CD4-positive, CD25-positive, alpha-beta regulatory T cell (primary cell): ENCODE data around the gene NOL9. TPM values are rescaled to one million over a fixed set of nuclear protein-coding genes. Genes with fewer than 3 reads are reported as not detected.
A peak's percentile ranks its signal among the peaks of the same experiment; 100 is the strongest.

Source experiments
- ATAC-seq, 2 donors: fragments of 150-1000 bp; cut with Tn5 transposase; one replicate each; pipeline ENCODE4 v1.10.0; 2021; ENCODE audit warnings: low read depth in 2 of 2, moderate number of reproducible peaks in 2 of 2, moderate library complexity in 1 of 2
- DNase-seq, 3 donors: peaks; one replicate each; pipeline versions ENCODE4 v3.0.0 to v3.0.0-alpha.2; 2012 to 2022; ENCODE audit warnings: mixed read lengths in 1 of 3
- H3K27ac ChIP-seq: one replicate; pipeline ENCODE4 v1.7.0; 2013; ENCODE audit warnings: mild to moderate bottlenecking, low read length; ENCODE audit not compliant: insufficient read depth, poor library complexity, severe bottlenecking
- H3K27me3 ChIP-seq: one replicate; pipeline ENCODE4 v1.7.0; 2013; ENCODE audit warnings: low read length; ENCODE audit not compliant: control insufficient read depth, insufficient read depth
- H3K36me3 ChIP-seq: one replicate; pipeline ENCODE4 v1.7.0; 2013; ENCODE audit warnings: mild to moderate bottlenecking, low read length, moderate library complexity; ENCODE audit not compliant: control insufficient read depth, insufficient read depth
- H3K4me1 ChIP-seq: 2 replicates; pipeline ENCODE4 v1.7.0; 2013; ENCODE audit warnings: mild to moderate bottlenecking, low read length; ENCODE audit not compliant: insufficient read depth, control insufficient read depth, poor library complexity, severe bottlenecking
- H3K4me3 ChIP-seq: one replicate; pipeline ENCODE4 v1.7.0; 2013; ENCODE audit warnings: low read depth, mild to moderate bottlenecking, low read length, moderate library complexity
- H3K9me3 ChIP-seq, 2 experiments: 1 replicate in 1 of 2; 2 replicates in 1 of 2; pipeline ENCODE4 v1.7.0; 2013; ENCODE audit warnings: low read length in 2 of 2, mild to moderate bottlenecking in 1 of 2, moderate library complexity in 1 of 2; ENCODE audit not compliant: control insufficient read depth in 2 of 2
- H3K27ac Mint-ChIP-seq, 3 donors: one replicate each; pipeline ENCODE4 v1.8.0; 2020 to 2022; ENCODE audit warnings: mild to moderate bottlenecking in 3 of 3, mixed read lengths in 3 of 3, moderate library complexity in 2 of 3
- H3K27me3 Mint-ChIP-seq: one replicate; pipeline ENCODE4 v1.8.0; 2022; ENCODE audit warnings: mild to moderate bottlenecking, mixed read lengths
- H3K36me3 Mint-ChIP-seq: one replicate; pipeline ENCODE4 v1.8.0; 2020; ENCODE audit warnings: mixed read lengths
- H3K4me1 Mint-ChIP-seq, 4 donors: one replicate each; pipeline ENCODE4 v1.8.0; 2020 to 2022; ENCODE audit warnings: mixed read lengths in 4 of 4, mild to moderate bottlenecking in 1 of 4
- H3K4me3 Mint-ChIP-seq, 4 donors: one replicate each; pipeline ENCODE4 v1.8.0; 2020 to 2022; ENCODE audit warnings: mild to moderate bottlenecking in 4 of 4, mixed read lengths in 4 of 4, moderate library complexity in 3 of 4
- H3K9me3 Mint-ChIP-seq, 7 donors: one replicate each; pipeline ENCODE4 v1.8.0; 2020 to 2022; ENCODE audit warnings: mixed read lengths in 7 of 7, mild to moderate bottlenecking in 3 of 7, moderate library complexity in 2 of 7
- polyA plus RNA-seq, 4 donors: library from polyadenylated mRNA; unstranded; fragments of 300-500 nt; fragmentation: Illumina TruSeq; gene quantifications; one replicate each; pipeline ENCODE4 v1.2.3, GENCODE V29; 2021
- total RNA-seq: library from RNA; stranded (reverse); gene quantifications from one replicate; pipeline ENCODE4 v1.2.3, GENCODE V29; 2022

The NOL9 gene
- total RNA-seq (74.7 TPM), polyA plus RNA-seq (10 to 100 TPM; 11.0 to 23.0 (median 18.9) TPM)

DNA sequence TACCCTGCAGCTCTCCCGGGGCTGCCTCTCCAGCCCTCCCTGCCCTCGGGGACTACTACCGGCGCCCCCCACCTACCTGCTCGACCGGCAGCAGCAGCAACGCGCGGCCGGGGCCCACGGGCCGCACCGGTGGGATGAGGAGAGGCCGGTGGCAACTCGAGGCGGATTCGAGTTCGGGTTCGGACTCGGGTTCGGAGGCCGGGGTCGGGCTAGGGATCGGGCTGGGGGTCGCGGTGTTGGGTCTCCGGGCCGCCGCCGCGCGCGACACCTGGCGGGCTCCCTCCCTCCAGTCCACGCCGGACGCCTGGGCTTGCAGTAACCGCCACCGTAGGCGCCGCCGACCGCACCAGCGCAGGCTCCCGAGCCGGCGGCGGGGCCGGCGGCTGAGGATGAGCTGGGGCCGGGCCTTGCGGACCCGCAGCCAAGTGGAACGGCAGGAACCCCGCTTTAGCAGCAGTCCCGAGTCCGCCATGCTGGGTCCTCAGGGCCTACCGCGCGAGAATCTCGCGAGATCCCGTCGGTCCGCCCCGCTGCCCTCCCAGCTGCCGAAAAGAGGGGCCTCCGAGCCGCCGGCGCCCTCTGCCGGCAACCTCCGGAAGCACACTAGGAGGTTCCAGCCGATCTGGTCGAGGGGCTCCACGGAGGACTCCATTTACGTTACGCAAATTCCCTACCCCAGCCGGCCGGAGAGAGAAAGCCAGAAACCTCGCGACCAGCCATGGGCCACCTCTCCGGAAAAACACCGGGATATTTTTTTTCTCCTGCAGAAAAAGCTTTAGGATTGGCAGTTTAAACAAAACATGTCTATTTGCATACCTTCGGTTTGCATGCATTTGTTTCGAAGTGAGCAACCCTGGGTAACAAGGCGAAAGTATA is at the start of gene NOL9:
TSS of gene NOL9 (minus strand) at position 483 of the 876 bp plus-strand sequence. CDS start at position 472, 11 bp downstream.
- Histone ChIP-seq H3K36me3 (peaks cover 13% of the 10 kb centered on the region), H3K27ac (peak within 1 kb of the TSS; percentile 67), H3K9me3 (no peaks in the 10 kb centered on the region), H3K4me3 (peak within 1 kb of the TSS; percentile 77), H3K27me3 (no peaks in the 10 kb centered on the region), H3K4me1 (peaks cover 21% of the 10 kb centered on the region)
- H3K4me1 Mint-ChIP-seq, result peaks cover 5 to 33% (median 10%) of the 10 kb centered on the region in 4 donors
- DNase-seq (peak; percentile 92 to 94 (median 94)), ATAC-seq (peak; percentile 97 to 98)
- H3K36me3 Mint-ChIP-seq, result peaks cover 9% of the 10 kb centered on the region
- H3K27me3 Mint-ChIP-seq, result peaks cover 11% of the 10 kb centered on the region
- peak within 1 kb of the TSS; percentile 80 to 87 (median 82) for H3K4me3 Mint-ChIP-seq
- H3K9me3 Mint-ChIP-seq, result no peaks in the 10 kb centered on the region
- H3K27ac Mint-ChIP-seq, result peak within 1 kb of the TSS; percentile 67 to 75 (median 74)

DNA sequence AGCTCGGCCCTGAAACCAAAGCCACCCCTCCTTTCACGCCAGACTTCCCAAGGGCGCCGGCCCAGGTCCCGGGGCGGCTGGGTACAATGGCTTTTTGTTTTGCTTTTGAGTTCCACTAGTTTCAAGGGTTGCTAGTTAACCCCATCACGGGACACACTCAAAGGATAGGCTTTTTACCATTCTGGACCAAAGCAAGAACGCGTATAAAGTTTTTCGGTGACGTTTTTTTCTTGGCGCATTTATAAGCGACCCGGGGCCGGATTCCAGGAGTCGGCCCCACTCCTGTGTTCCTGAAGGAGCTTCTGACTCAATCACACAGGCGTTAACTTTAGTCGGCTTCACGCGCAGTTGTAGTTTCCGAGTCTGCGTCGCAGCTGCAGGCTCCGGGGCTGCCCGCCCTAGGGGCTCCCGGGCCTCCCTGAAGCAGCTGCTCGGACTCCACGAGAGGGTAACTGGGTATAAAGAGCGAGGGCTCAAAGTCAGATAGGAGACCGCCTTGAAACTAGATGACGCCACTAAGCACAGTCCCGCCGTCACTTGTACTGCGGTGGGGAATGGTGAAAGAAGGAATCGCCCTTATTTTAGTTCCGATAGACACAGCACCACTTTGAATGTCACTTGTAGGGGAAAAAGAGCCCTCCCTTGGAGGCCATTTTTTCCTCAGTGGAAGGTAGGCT is 49.1 kb upstream of the NOL9 start:
- Mint-ChIP-seq H3K9me3 (no peaks in the 10 kb centered on the region), H3K27ac (peak overlapping the region; percentile 95 to 96 (median 96)), H3K4me3 (peak overlapping the region; percentile 90 to 98 (median 94)), H3K36me3 (no peaks in the 10 kb centered on the region), H3K4me1 (peaks cover 8 to 34% (median 16%) of the 10 kb centered on the region in 4 donors), H3K27me3 (no peaks in the 10 kb centered on the region)
- peaks cover 37% of the 10 kb centered on the region for H3K4me1 ChIP-seq
- H3K4me3 ChIP-seq, result peak overlapping the region; percentile 83
- H3K9me3 ChIP-seq, result no peaks in the 10 kb centered on the region
- no peaks in the 10 kb centered on the region for H3K36me3 ChIP-seq
- H3K27me3 ChIP-seq, result no peaks in the 10 kb centered on the region
- H3K27ac ChIP-seq, result peak overlapping the region; percentile 90
- peak; percentile 33 to 37 for ATAC-seq
- DNase-seq, result peak; percentile 38 to 73 (median 69)

GRCh38 chr1:6602669-6603237 is 48.4 kb upstream of the NOL9 start, which contains the start of gene KLHL21:
Gene KLHL21 (minus strand): TSS chr1:6602869. CDS start chr1:6602817, 52 bp downstream.
- Histone ChIP-seq H3K9me3 (no peaks in the 10 kb centered on the region), H3K36me3 (peaks cover 4% of the 10 kb centered on the region), H3K4me3 (peak within 1 kb of the TSS; percentile 91), H3K27me3 (no peaks in the 10 kb centered on the region), H3K27ac (peak within 1 kb of the TSS; percentile 90), H3K4me1 (peaks cover 43% of the 10 kb centered on the region)
- H3K9me3 Mint-ChIP-seq, result no peaks in the 10 kb centered on the region
- H3K27ac Mint-ChIP-seq, result peak within 1 kb of the TSS; percentile 95 to 96 (median 96)
- ATAC-seq (peak; percentile 64 to 66), DNase-seq (peak; percentile 77 to 90 (median 79))
- no peaks in the 10 kb centered on the region for H3K27me3 Mint-ChIP-seq
- H3K4me1 Mint-ChIP-seq, result peaks cover 8 to 38% (median 16%) of the 10 kb centered on the region in 4 donors
- no peaks in the 10 kb centered on the region for H3K36me3 Mint-ChIP-seq
- peak within 1 kb of the TSS; percentile 98 for H3K4me3 Mint-ChIP-seq

- no peaks in the 10 kb centered on the region for H3K36me3 Mint-ChIP-seq
- no peaks in the 10 kb centered on the region for H3K27me3 Mint-ChIP-seq
- Histone ChIP-seq H3K27ac (peak overlapping the region; percentile 90), H3K4me1 (peaks cover 50% of the 10 kb centered on the region), H3K9me3 (no peaks in the 10 kb centered on the region), H3K27me3 (no peaks in the 10 kb centered on the region), H3K36me3 (peaks cover 11% of the 10 kb centered on the region), H3K4me3 (peak overlapping the region; percentile 91)
- peaks cover 8 to 44% (median 16%) of the 10 kb centered on the region in 4 donors for H3K4me1 Mint-ChIP-seq
- H3K9me3 Mint-ChIP-seq, result no peaks in the 10 kb centered on the region
- H3K27ac Mint-ChIP-seq, result peak overlapping the region in 2 of 3 donors; percentile 93 to 94
- peak overlapping the region; percentile 98 for H3K4me3 Mint-ChIP-seq
- DNase-seq, result peak; percentile 13 to 55 (median 26)
- peak; percentile 31 to 32 for ATAC-seq
Measured at GRCh38 chr1:6601923-6602668, 47.8 kb upstream of the NOL9 start.

GRCh38 chr1:6601049-6601922 is 47.0 kb upstream of the NOL9 start:
- peaks cover 19% of the 10 kb centered on the region for H3K36me3 ChIP-seq
- H3K27ac ChIP-seq, result peak overlapping the region; percentile 90
- H3K9me3 ChIP-seq, result no peaks in the 10 kb centered on the region
- H3K4me3 ChIP-seq, result peak overlapping the region; percentile 91
- Mint-ChIP-seq H3K4me1 (peaks cover 8 to 51% (median 16%) of the 10 kb centered on the region in 4 donors), H3K9me3 (no peaks in the 10 kb centered on the region), H3K27ac (peak overlapping the region; percentile 93 to 96 (median 94)), H3K4me3 (peak overlapping the region; percentile 98), H3K27me3 (peaks cover 3% of the 10 kb centered on the region), H3K36me3 (peaks cover 3% of the 10 kb centered on the region)
- ATAC-seq (peak; percentile 40 to 48), DNase-seq (peak; percentile 51 to 89 (median 55))
- H3K27me3 ChIP-seq, result no peaks in the 10 kb centered on the region
- peaks cover 56% of the 10 kb centered on the region for H3K4me1 ChIP-seq

GRCh38 chr1:6600410-6601048 is 46.2 kb upstream of the NOL9 start:
- H3K4me1 ChIP-seq, result peaks cover 56% of the 10 kb centered on the region
- H3K4me3 Mint-ChIP-seq, result peak overlapping the region; percentile 98
- H3K9me3 Mint-ChIP-seq, result no peaks in the 10 kb centered on the region
- peak overlapping the region; percentile 90 for H3K27ac ChIP-seq
- H3K36me3 ChIP-seq, result peaks cover 26% of the 10 kb centered on the region
- no peaks in the 10 kb centered on the region for H3K27me3 ChIP-seq
- peaks cover 4% of the 10 kb centered on the region for H3K27me3 Mint-ChIP-seq
- peaks cover 8 to 59% (median 22%) of the 10 kb centered on the region in 4 donors for H3K4me1 Mint-ChIP-seq
- peaks cover 9% of the 10 kb centered on the region for H3K36me3 Mint-ChIP-seq
- ATAC-seq (no peak), DNase-seq (no peak)
- H3K9me3 ChIP-seq, result no peaks in the 10 kb centered on the region
- peak overlapping the region; percentile 91 for H3K4me3 ChIP-seq
- peak overlapping the region; percentile 93 to 96 (median 94) for H3K27ac Mint-ChIP-seq
